Stimulated activated CD4-positive, alpha-beta T cell treated with anti-CD3 and anti-CD28 coated beads, TNF-alpha, amount 100 ng/mL, for 48 hours (primary cell): ENCODE results near the gene IFNGR1.
"Not testable (repeated sequence)": the region's sequence is repeated elsewhere in the genome, so short reads cannot be mapped to it uniquely, and the experiment has no call there.

ENCODE experiments used
- DNase-seq, 3 donors: peaks; one replicate each; pipeline ENCODE4 v3.0.0-alpha.2; 2020; ENCODE audit warnings: low read depth in 3 of 3

IFNGR1 gene

GRCh38 chr6:137213813-137214212 lies 5.4 kb downstream of the IFNGR1 start:
- no peak for DNase-seq

- no peak for DNase-seq
Measured at GRCh38 chr6:137213331-137213740, 5.8 kb downstream of the IFNGR1 start.

DNA sequence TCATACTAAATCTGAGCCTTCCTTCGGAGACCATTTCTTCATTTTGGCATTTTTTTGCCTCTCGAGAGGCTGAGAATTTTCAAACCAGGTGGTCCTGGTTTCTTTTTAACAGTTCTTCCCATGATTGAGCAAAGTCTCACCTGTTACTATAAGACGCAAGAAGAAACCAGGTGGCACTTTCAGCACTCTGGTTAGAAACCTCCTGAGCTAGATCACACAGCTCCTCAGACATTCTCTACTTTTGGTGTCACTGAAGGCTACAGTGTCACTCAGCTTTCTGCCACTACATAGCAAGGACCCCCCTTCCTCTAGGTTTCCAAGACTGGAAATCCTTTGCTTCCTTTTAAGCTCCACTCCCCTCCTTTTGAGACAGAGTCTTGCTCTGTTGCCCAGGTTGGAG lies 7.3 kb downstream of the IFNGR1 start:
- DNase-seq, result no peak

- DNase-seq, result no peak
Measured at GRCh38 chr6:137210903-137211302, 8.3 kb downstream of the IFNGR1 start.

DNA sequence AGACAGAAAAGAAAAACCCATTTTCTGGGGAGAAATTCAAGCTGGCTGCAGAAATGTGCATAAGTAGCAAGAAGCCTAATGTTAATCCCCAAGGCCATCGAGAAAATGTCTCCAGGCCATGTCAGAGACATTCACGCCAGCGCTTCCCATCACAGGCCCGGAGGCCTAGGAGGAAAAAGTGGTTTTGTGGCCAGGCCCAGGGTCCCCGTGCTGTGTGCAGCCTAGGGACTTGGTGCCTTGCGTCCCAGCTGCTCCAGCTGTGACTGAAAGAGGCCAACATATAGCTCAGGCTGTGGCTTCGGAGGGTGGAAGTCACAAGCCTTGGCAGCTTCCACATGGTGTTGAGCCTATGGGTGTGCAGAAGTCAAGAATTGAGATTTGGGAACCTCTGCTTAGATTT lies 10.9 kb downstream of the IFNGR1 start:
- DNase-seq, result no peak

DNA sequence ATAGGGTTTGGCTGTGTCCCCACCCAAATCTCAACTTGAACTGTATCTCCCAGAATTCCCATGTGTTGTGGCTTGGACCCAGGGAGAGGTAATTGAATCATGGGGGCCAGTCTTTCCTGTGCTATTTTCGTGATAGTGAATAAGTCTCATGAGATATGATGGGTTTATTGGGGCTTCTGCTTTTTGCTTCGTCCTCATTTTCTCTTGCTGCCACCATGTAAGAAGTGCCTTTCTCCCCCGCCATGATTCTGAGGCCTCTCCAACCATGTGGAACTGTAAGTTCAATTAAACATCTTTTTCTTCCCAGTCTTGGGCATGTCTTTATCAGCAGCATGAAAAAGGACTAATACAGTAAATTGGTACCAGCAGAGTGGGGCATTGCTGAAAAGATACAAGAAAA lies 11.7 kb downstream of the IFNGR1 start:
- DNase-seq, result not testable (repeated sequence)

DNA sequence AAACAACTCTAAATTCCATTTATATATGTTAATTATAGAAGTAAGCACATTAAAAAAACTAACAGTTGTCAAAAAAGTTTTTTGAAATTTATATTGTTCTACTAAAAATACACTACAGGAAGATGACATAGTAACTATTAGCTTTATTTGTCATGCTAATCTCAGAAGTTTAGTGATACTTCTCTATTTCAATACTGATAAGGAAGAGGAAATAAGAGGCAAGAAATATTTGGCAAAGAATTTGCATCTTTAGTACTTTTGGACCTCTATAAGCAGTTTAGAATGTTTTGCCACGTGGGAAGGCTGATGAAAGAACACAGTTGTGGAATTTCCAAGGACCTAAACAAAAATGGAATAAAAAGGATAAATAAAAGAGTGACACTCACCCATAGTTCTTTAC lies 12.6 kb downstream of the IFNGR1 start:
- no peak for DNase-seq

GRCh38 chr6:137203256-137203655 lies 15.9 kb downstream of the IFNGR1 start:
- no peak for DNase-seq

DNA sequence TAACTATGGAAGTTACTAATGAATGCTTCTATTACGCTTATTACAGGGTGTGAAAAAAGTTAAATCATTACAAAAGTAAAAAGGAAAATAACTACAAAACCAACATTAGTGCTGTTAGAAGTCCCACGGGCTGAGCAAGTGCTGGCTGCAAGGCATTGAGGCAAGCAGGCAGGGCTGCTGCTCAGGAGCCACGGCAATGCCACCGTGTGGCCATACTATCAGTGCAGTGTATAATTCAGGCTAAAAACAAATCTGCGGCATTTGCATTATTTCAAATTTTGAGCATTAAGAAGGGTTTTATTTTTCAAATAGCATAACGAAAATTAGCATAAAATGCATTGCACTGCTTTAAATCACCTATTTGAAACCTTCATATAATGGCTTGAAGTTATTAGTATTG lies 17.1 kb downstream of the IFNGR1 start:
- DNase-seq, result no peak

DNA sequence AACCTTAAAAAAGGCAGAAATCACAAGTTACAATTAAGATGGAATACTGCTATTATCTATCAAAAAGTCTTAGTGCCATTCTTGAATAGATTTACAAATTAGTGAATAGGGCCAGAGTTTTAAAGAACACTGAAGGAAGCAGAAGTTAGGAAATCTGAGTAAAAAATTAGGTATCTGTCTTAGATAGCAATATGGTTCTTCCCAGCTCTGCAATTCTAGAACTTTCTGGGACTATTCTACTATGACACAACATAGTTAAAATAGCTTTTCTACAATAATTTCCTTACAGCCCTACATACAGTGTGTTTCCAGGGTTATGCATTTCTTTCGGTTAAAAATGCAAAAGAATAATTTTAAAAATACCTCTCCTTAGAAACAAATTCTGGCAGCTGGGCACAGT lies 18.2 kb downstream of the IFNGR1 start:
- no peak for DNase-seq

DNA sequence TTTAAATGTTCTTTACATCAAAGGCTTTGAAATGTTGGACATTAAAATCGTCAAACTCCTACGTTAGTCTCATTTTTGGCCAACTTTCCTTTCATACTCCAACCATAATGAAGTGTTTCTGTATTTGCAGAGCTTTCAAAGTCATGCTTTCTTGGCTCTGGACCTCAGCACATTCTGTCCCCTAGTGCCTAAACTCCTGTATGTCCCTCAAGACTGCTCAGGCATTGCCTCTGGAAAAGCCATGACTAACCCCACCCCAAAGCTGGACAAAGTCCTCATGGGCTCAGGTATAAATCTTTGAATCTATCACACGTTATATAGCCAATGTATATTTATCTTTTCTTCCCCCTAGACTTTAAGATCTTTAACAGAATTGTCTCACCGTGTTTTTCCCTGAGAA lies 18.9 kb downstream of the IFNGR1 start:
- DNase-seq, result no peak

GRCh38 chr6:137197684-137198645 lies 21.2 kb downstream of the IFNGR1 start:
- no peak for DNase-seq

DNA sequence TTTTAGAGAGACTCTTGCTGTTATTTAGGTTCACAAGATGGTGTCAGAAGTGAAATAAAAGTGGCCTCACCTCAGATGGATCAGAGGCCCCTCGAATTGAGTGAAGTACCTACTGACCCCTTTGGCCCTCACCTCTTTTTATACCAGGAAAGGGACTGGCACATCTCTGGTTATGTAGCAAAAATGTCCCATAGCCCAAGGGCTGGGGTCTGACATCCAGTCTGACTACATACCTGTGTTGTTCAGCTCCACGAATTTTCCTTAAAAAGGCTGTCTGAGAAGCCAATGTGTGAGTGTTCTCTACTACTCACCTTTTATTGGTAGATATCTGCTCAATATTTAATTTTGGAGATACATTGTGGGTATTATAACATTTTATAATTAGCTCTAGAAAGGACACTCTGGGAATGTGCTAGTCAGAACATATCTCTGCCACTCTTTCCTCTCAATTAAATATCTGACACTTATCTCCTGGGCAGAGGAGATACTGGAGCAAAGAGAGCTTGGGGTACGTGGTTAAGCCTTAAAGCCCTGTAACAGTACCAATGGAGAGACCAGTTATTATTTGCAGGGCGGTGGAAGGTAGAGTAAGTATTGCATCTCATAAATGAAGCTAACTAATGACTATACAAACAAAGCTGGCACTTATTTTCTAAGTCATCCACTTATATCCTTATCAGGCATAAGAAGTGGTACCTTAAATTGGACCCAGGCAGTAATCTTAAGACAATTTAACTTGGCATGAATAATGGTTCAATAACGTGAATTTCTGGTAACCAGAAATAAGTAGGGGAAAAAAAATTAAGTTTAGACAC lies 25.7 kb downstream of the IFNGR1 start:
- no peak for DNase-seq

DNA sequence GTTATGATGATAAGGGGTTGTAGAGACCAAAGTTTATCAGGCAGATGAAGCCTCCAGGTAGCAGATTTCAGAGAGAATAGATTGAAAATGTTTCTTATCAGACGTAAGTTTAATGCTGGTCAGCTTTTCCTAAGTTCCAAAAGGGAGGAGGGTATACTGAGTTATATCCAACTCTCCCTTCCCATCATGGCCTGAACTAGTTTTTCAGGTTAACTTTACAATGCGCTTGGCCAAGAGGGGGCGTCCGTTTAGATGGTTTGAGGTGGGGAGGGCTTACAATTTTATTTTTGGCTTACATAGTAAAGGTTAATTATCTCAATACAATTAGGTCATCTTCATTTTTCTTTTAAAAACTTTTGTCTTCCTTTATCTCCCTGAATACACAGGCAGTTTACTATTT lies 26.4 kb downstream of the IFNGR1 start:
- DNase-seq, result no peak

DNA sequence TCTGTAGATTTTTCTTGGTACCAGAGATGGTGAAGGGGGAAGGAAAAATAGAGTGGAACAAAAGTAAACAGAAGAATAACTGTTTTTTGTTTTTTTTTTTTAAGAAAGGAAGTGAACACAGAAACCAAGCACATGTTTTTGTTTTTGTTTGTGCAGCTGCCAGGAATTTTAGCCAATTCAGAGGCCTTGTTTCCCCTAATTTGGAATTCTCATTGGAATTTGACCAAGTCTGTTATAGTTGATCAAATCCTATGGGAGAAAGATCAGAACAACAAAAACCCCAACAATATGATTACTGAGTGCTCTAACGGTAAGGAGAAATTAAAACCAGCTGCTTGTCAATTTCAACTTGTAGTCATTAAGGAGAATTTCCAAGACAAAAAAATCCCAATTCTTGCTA lies 27.5 kb downstream of the IFNGR1 start:
- DNase-seq, result no peak

DNA sequence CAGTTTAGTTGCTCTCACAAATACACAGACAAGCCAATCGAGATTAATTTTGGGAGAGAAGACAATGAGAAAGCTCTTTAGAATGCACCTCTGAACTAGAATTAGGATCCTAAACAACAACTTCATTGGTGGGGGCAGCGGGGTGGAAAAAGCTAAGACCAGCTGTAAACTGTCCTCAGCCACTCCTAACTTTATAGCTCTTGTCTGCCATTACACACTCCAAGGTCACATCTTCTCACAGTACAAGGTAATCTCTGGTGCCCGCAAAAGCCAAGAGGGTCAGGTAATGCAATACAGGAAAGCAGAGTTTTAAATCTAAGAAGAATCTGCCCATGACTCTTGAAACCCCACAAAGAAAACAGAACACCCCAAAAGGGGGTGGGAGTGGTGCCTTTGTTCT lies 27.9 kb downstream of the IFNGR1 start:
- no peak for DNase-seq

GRCh38 chr6:137190583-137191094 lies 28.5 kb downstream of the IFNGR1 start:
- no peak for DNase-seq

DNA sequence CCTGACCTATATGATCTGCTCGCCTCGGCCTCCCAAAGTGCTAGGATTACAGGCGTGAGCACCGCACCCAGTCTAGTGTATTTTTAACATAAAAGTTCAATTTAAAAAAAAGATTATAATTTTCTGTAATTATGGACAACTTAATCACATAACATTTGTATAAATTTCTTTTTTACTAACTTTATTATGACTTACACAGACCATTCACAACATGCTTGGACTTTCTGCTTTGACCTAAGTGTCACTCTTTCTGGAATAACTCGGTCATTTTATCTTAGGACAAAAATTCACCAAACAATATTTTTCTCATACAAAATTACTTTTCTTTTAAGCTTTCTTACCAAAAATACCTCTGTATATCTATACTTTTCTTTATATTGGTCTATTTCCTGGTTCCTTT lies 30.3 kb downstream of the IFNGR1 start:
- DNase-seq, result no peak

DNA sequence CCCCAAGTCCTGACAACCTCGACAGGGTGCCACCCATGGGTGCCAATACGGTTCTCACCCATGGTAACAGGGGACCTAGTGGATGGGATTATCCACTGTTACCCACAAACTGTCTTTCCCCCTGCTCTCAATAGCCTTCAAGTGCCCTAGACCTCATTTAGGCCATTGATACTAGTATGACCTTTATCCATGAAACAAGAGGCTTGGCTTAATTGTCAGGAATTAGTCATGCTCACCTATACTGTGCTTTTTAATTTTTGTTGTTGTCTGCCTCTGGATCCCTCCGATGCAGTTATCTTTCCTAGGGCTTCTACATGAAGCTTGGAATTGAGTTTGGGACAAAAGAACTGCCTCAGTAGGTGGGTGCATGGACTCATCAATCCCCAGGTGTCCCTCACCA lies 33.9 kb downstream of the IFNGR1 start:
- no peak for DNase-seq

- DNase-seq, result no peak
Measured at GRCh38 chr6:137182654-137183073, 36.5 kb downstream of the IFNGR1 start.

DNA sequence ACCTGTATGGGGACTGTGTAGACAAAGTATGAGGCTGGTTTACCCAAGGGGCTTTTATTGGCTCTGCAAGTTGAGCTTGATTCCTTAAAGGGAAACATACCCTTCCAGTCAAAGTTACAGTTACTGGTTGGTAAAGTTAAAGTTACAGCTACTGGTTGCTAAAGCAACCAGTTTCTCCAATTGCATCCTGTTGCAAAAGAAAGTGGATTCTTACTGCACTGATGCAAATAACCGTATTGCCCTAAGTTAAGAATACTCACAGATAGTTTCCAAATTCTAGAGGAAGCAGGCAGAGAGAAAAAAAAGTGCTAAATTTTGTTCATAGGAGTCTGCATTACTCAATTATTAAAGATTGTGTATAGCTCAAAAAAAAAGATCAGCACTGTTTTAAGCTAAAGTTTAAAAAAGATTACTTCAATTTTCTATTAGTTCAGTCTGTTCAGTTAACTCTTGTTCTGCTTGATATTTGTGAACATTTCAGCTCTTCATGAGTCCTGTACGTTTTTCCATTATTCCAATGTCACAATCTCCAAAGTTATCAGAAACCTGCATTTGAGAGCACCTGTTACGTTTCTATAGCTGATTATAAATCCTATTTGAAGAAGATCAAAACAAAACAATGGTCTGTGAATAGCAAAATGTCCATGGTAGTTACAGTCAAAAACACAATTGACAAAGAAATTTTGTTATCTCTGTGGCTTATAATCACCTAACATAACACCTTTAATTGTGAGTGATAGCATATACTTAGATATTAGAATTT lies 37.1 kb downstream of the IFNGR1 start:
- no peak for DNase-seq

DNA sequence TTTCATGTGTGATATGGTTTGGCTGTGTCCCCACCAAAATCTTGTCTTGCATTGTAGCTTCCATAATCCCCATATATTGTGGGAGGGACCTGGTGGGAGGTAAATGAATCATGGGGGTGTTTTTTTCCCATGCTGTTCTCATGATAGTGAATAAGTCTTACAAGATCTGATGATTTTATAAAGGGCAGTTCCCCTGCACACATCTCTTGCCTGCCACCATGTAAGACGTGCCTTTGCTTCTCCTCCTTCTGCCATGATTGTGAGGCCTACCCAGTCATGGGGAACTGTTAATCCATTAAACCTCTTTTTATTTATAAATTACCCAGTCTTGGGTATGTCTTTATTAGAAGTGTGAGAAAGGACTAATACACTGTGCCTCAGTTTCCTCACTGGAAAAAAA lies 41.6 kb downstream of the IFNGR1 start:
- DNase-seq, result no peak
